Esophagus squamous epithelium (tissue), 4 donors: ENCODE measurements around the gene LDB2.

Experiments
- CTCF ChIP-seq, 6 experiments: fragments of 450-650 bp in 4 of 6; fragments of 200-600 bp in 2 of 6; sonication (generic) in 2 of 6; IDR thresholded peaks; one replicate each; pipeline ENCODE4 v1.5.1; 2016 to 2019; ENCODE audit warnings: antibody characterized with exemption in 6 of 6, mild to moderate bottlenecking in 4 of 6, moderate library complexity in 4 of 6
- POLR2A ChIP-seq, 4 donors: fragments of 450-650 bp; IDR thresholded peaks; one replicate each; pipeline ENCODE4 v1.6.1; 2017; ENCODE audit warnings: antibody characterized with exemption in 4 of 4, mild to moderate bottlenecking in 4 of 4, moderate library complexity in 3 of 4

- TF ChIP-seq CTCF (IDR thresholded peaks at IDR 0.05) = no peak
- no peak for TF ChIP-seq POLR2A (IDR thresholded peaks at IDR 0.05)
Measured at GRCh38 chr4:16738558-16738957, 159.9 kb downstream of the LDB2 start.
